K562 (cell line): ENCODE data around the gene HSD3B7. TPM values are rescaled to one million over a fixed set of nuclear protein-coding genes. Genes with fewer than 3 reads are reported as not detected.

Experiments used
- ASH1L ChIP-seq: fragments of 450-650 bp; IDR thresholded peaks from 2 replicates; pipeline ENCODE4 v1.6.1; 2018; ENCODE audit warnings: borderline replicate concordance, mild to moderate bottlenecking, low read depth; ENCODE audit not compliant: partially characterized antibody
- ATF4 ChIP-seq: fragments of 450-650 bp; formaldehyde crosslinking; IDR thresholded peaks from 2 replicates; pipeline ENCODE4 v1.4.0; 2022; ENCODE audit warnings: mild to moderate bottlenecking, moderate library complexity
- ELK1 ChIP-seq: sonication (generic); formaldehyde crosslinking; IDR thresholded peaks from 2 replicates; pipeline ENCODE4 v1.8.1; 2022; ENCODE audit warnings: missing genetic modification reagents
- FOXM1 ChIP-seq, 2 experiments: fragments of 450-650 bp in 1 of 2; sonication (generic) in 1 of 2; formaldehyde crosslinking in 1 of 2; IDR thresholded peaks; 2 replicates each; pipeline versions ENCODE4 v1.6.1 to v1.9.0; 2017 to 2022; ENCODE audit warnings: low read depth in 2 of 2, mild to moderate bottlenecking in 2 of 2, missing genetic modification reagents in 1 of 2, moderate library complexity in 1 of 2
- KDM2B ChIP-seq: fragments of 250-450 bp; sonication (Bioruptor Pico); IDR thresholded peaks from 2 replicates; pipeline ENCODE4 v1.8.0; 2021; ENCODE audit warnings: mild to moderate bottlenecking, moderate library complexity
- KDM5B ChIP-seq: fragments of 200-600 bp; sonication (generic); IDR thresholded peaks from 2 replicates; pipeline ENCODE4 v1.6.1; 2012; ENCODE audit warnings: low read depth, mild to moderate bottlenecking, moderate library complexity, low read length, control low read depth, inconsistent platforms; ENCODE audit not compliant: insufficient replicate concordance
- MCM2 ChIP-seq: fragments of 450-650 bp; IDR thresholded peaks from 2 replicates; pipeline ENCODE4 v1.6.1; 2017; ENCODE audit warnings: low read depth, mild to moderate bottlenecking
- NRF1 ChIP-seq, 2 experiments: fragments of 450-650 bp; IDR thresholded peaks in 1 of 2; conservative IDR thresholded peaks in 1 of 2; 2 replicates each; pipeline ENCODE4 v1.6.1; 2014; ENCODE audit warnings: mild to moderate bottlenecking in 2 of 2
- PHB ChIP-seq: fragments of 250-450 bp; sonication (Bioruptor Pico); IDR thresholded peaks from 2 replicates; pipeline ENCODE4 v1.5.0; 2021
- TAL1 ChIP-seq: fragments of 450-650 bp; IDR thresholded peaks from 2 replicates; pipeline ENCODE4 v1.6.1; 2016; ENCODE audit warnings: mild to moderate bottlenecking
- TFAM ChIP-seq: fragments of 250-450 bp; sonication (Bioruptor Pico); conservative IDR thresholded peaks from 2 replicates; pipeline ENCODE4 v1.5.0; 2021; ENCODE audit warnings: mild to moderate bottlenecking, moderate library complexity
- THAP7 ChIP-seq: fragments of 250-450 bp; sonication (Bioruptor Pico); IDR thresholded peaks from 2 replicates; pipeline ENCODE4 v1.5.0; 2021
- THRAP3 ChIP-seq: fragments of 450-650 bp; IDR thresholded peaks from 2 replicates; pipeline ENCODE4 v1.6.1; 2016; ENCODE audit warnings: mild to moderate bottlenecking, inconsistent platforms, borderline replicate concordance
- ZBTB11 ChIP-seq, 3 experiments: fragments of 200-800 bp in 1 of 3; fragments of 250-450 bp in 1 of 3; fragments of 450-650 bp in 1 of 3; sonication (Bioruptor Pico) in 1 of 3; sonication (Bioruptor generic) in 1 of 3; formaldehyde crosslinking in 1 of 3; IDR thresholded peaks; 2 replicates each; pipeline versions ENCODE4 v1.6.1 to v1.8.0; 2016 to 2022; ENCODE audit warnings: mild to moderate bottlenecking in 2 of 3, missing genetic modification characterization in 2 of 3, missing compliant biosample characterization in 1 of 3, moderate library complexity in 1 of 3
- ZBTB12 ChIP-seq: fragments of 250-450 bp; sonication (Bioruptor Pico); IDR thresholded peaks from 2 replicates; pipeline ENCODE4 v1.4.0; 2020
- polyA plus RNA-seq, 8 experiments: library from polyadenylated mRNA; depleted of rRNA in 4 of 8; stranded (reverse) in 5 of 8; unstranded in 3 of 8; fragments of >200 nt; fragmentation: Nextera tagmentation in 2 of 8; fragmentation: Illumina TruSeq in 1 of 8; extraction: Ambion mirVana in 2 of 8; extraction: Trizol in 1 of 8; gene quantifications; 2 replicates each; pipeline versions ENCODE4 v1.2.1 to v1.2.3, GENCODE V29; 2011 to 2014; ENCODE audit warnings: inconsistent platforms in 1 of 8, missing spikeins in 1 of 8
- total RNA-seq, 7 experiments: library from RNA; depleted of rRNA in 6 of 7; stranded (reverse); fragments of >200 nt in 6 of 7; fragmentation: Illumina TruSeq in 2 of 7; extraction: Trizol in 2 of 7; gene quantifications; 2 replicates each; pipeline versions ENCODE4 v1.2.1 to v1.2.3, GENCODE V29; 2011 to 2021; ENCODE audit warnings: low replicate concordance in 1 of 7

Gene HSD3B7
- total and polyA plus RNA-seq, 9 of the 15 experiments (the other 6 are each of a cell fraction or from before 2014, with no cell fraction given) = 5.4 to 49.1 (median 23.0) TPM

GRCh38 chr16:30984669-30985400 lies at the start of gene HSD3B7 (continued):
- no peak; a peak in 1 of 6 replicates for TF ChIP-seq ZBTB11 (CRISPR knock-in tag; IDR thresholded peaks at IDR 0.05)
- no peak for TF ChIP-seq ZBTB12 (CRISPR knock-in tag)
- no peak for TF ChIP-seq TFAM (CRISPR knock-in tag)
- no peak for TF ChIP-seq THRAP3
- TF ChIP-seq KDM2B (CRISPR knock-in tag) = no peak
- TF ChIP-seq KDM5B = peak; percentile 29
- TF ChIP-seq ELK1 (CRISPR knock-in tag) = no peak
- no peak for TF ChIP-seq TAL1
- TF ChIP-seq ASH1L = no peak
- no peak for TF ChIP-seq PHB (CRISPR knock-in tag)
- TF ChIP-seq THAP7 = 0 out of 2 replicates have a peak, but pooled peaks have one; percentile 10
- no peak for TF ChIP-seq ATF4
- TF ChIP-seq NRF1 (conservative IDR thresholded peaks at IDR 0.05 in 1 of 2, IDR thresholded peaks at IDR 0.05 in 1 of 2) = no peak
- TF ChIP-seq MCM2 = no peak
- TF ChIP-seq FOXM1 (IDR thresholded peaks at IDR 0.05; ENCODE audit: low read depth) = no peak
- no peak for TF ChIP-seq FOXM1 (CRISPR knock-in tag; IDR thresholded peaks at IDR 0.05; ENCODE audit: low read depth)
